ENCODE results near the gene PGC.

Gene PGC

GRCh38 chr6:41720783-41721182 lies 26.4 kb downstream of the PGC start:
- in situ Hi-C loops (cut with HindIII; ENCODE audit: low pct_ligation_motif_present, low pct_unique_long_range_greater_than_20kb, low sequenced_read_pairs) = no loop called here
- no peak for DNase-seq

- no peak for DNase-seq
- in situ Hi-C loops (cut with HindIII; ENCODE audit: low pct_ligation_motif_present, low pct_unique_long_range_greater_than_20kb, low sequenced_read_pairs) = no loop called here
These were observed 27.0 kb downstream of the PGC start for GRCh38 chr6:41720262-41720620.

- in situ Hi-C loops (cut with HindIII; ENCODE audit: low pct_ligation_motif_present, low pct_unique_long_range_greater_than_20kb, low sequenced_read_pairs) = no loop called here
- DNase-seq = no peak
These were observed 27.5 kb downstream of the PGC start for GRCh38 chr6:41719436-41720261.

GRCh38 chr6:41718828-41719227 lies 28.4 kb downstream of the PGC start:
- in situ Hi-C loops (cut with HindIII; ENCODE audit: low pct_ligation_motif_present, low pct_unique_long_range_greater_than_20kb, low sequenced_read_pairs) = no loop called here
- DNase-seq = no peak

GRCh38 chr6:41717392-41717736 lies 29.8 kb downstream of the PGC start:
- in situ Hi-C loops (cut with HindIII; ENCODE audit: low pct_ligation_motif_present, low pct_unique_long_range_greater_than_20kb, low sequenced_read_pairs) = no loop called here
- DNase-seq = no peak

- no peak for DNase-seq
- in situ Hi-C loops (cut with HindIII; ENCODE audit: low pct_ligation_motif_present, low pct_unique_long_range_greater_than_20kb, low sequenced_read_pairs) = no loop called here
These were observed 30.4 kb downstream of the PGC start for GRCh38 chr6:41716516-41717391.

GRCh38 chr6:41715795-41716515 lies 31.2 kb downstream of the PGC start:
- no peak for DNase-seq
- in situ Hi-C loops (cut with HindIII; ENCODE audit: low pct_ligation_motif_present, low pct_unique_long_range_greater_than_20kb, low sequenced_read_pairs) = no loop called here

- in situ Hi-C loops (cut with HindIII; ENCODE audit: low pct_ligation_motif_present, low pct_unique_long_range_greater_than_20kb, low sequenced_read_pairs) = no loop called here
- DNase-seq = no peak
These were observed 32.5 kb downstream of the PGC start for GRCh38 chr6:41714556-41715273.

- no peak for DNase-seq
- in situ Hi-C loops (cut with HindIII; ENCODE audit: low pct_ligation_motif_present, low pct_unique_long_range_greater_than_20kb, low sequenced_read_pairs) = no loop called here
These were observed 33.4 kb downstream of the PGC start for GRCh38 chr6:41713650-41714291.

- in situ Hi-C loops (cut with HindIII; ENCODE audit: low pct_ligation_motif_present, low pct_unique_long_range_greater_than_20kb, low sequenced_read_pairs) = no loop called here
- peak; percentile 77 for DNase-seq
These were observed 34.0 kb downstream of the PGC start for GRCh38 chr6:41713159-41713649.

GRCh38 chr6:41712651-41713103 lies 34.5 kb downstream of the PGC start:
- peak; percentile 74 for DNase-seq
- in situ Hi-C loops (cut with HindIII; ENCODE audit: low pct_ligation_motif_present, low pct_unique_long_range_greater_than_20kb, low sequenced_read_pairs) = no loop called here

GRCh38 chr6:41711323-41712038 lies 35.7 kb downstream of the PGC start:
- in situ Hi-C loops (cut with HindIII; ENCODE audit: low pct_ligation_motif_present, low pct_unique_long_range_greater_than_20kb, low sequenced_read_pairs) = no loop called here
- DNase-seq = no peak

- no peak for DNase-seq
- in situ Hi-C loops (cut with HindIII; ENCODE audit: low pct_ligation_motif_present, low pct_unique_long_range_greater_than_20kb, low sequenced_read_pairs) = no loop called here
These were observed 37.8 kb downstream of the PGC start for GRCh38 chr6:41709375-41709774.

GRCh38 chr6:41708856-41709255 lies 38.3 kb downstream of the PGC start:
- in situ Hi-C loops (cut with HindIII; ENCODE audit: low pct_ligation_motif_present, low pct_unique_long_range_greater_than_20kb, low sequenced_read_pairs) = no loop called here
- DNase-seq = no peak

- DNase-seq = no peak
- in situ Hi-C loops (cut with HindIII; ENCODE audit: low pct_ligation_motif_present, low pct_unique_long_range_greater_than_20kb, low sequenced_read_pairs) = no loop called here
These were observed 39.5 kb downstream of the PGC start for GRCh38 chr6:41707565-41708200.

GRCh38 chr6:41706876-41707564 lies 40.2 kb downstream of the PGC start:
- in situ Hi-C loops (cut with HindIII; ENCODE audit: low pct_ligation_motif_present, low pct_unique_long_range_greater_than_20kb, low sequenced_read_pairs) = no loop called here
- DNase-seq = peak; percentile 5

Data from ACHN (cell line).